SHP77 (cell line): Measurements from ENCODE around the gene ASAP2.
A peak's percentile ranks its signal among the peaks of the same experiment; 100 is the strongest.
"Not testable (repeated sequence)": the region's sequence is repeated elsewhere in the genome, so short reads cannot be mapped to it uniquely, and the experiment has no call there.

Experiments
- DNase-seq, 2 experiments: peaks; one replicate each; lab custom pipeline; 2025; lab: John Stamatoyannopoulos, UW

Gene ASAP2

DNA sequence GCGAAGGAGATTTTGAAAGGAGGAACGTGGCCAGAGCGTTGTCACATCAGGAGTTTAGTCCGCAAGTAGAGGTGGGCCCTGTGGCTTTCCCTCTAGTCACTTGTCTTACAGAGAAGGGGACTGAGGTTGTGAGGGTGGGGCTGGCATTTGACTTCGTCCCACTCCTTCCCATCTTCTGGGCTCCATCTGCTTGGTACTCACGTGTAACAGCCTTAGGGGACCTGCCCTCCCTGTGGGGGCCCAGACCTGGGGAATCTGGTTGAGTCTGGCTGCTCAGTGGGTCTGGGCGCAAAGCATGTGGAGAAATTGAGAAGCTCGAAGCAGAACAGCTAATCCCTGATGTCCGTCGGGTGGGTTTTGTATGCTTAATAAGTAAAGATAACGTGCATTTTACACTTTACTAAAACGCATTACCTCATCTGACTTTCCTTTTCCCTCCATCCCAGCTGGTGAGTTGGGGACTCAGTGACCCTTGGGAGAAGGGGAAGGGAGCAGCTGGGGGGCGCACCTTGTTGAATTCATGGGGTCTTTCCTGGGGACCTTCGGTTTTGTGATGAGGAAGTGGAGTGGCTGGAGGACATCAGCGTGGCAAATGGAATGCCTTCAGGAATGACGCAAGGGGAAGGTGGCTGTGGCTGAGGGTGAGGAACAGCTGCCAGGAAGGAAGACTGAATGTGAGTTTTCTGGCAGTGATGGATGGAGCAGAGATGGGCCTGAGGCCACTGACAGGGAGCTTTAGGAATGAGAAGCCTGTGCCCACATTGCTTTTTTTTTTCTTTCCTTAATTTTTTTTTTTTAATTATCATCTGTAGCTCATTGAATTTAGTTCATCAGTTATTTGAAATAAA lies 44.8 kb downstream of the ASAP2 start:
- peak; percentile 21 to 42 for DNase-seq

DNA sequence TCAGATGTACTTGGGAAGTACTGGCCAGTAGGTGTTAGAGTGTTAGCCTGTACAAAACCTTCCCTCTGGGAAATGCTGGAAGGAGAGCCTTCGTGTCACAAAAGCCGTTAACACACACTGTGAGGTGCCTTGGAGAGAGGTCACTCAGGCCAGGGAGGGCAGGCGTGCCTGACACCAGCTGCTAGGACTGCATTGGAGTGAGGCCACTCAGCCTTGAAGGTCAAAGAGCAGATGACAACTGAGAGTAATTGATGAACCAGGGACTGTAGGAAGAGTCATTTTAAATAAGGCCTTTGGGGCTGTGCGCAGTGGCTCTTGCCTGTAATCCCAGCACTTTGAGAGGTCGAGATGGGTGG lies 45.4 kb downstream of the ASAP2 start:
- DNase-seq, result peak; percentile 31 to 37

DNA sequence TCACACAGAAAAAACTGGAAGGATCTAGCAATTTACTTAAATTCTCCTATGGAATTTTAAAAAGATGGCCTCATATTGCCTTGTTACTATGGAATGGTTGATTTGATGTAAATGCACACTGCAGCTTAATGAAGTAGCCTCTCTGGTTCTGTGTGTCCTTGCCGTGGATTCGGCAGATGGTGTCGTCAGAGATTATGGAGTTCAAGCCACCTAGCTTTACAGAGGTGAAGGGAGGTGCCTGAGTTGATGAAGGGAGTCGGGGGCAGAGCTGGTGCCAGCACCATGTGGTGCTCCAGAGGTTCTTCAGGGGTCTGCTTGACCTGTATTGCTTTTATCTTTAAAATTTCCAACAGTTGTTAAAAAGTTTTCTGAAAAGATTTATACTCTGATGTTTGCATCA lies 48.8 kb downstream of the ASAP2 start:
- no peak for DNase-seq

DNA sequence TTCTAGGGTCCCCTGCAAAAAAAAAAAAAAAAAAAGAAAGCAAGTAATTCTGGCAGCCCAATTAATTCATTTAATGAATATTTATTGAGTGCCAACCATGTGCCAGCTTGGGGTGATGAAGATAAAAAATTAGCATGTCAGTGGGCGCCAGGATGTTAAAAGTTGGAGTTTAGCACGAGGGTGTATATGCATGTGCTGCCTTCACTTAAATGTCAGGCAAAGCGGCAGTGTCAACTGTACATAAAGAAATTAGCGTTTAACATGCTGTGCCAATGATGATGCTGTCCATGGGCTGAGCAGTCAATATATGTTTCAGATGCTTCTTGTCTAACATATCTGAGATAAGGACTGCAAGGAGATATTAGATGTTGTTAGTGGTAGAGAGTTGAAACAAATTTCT lies 49.5 kb downstream of the ASAP2 start:
- no peak for DNase-seq

DNA sequence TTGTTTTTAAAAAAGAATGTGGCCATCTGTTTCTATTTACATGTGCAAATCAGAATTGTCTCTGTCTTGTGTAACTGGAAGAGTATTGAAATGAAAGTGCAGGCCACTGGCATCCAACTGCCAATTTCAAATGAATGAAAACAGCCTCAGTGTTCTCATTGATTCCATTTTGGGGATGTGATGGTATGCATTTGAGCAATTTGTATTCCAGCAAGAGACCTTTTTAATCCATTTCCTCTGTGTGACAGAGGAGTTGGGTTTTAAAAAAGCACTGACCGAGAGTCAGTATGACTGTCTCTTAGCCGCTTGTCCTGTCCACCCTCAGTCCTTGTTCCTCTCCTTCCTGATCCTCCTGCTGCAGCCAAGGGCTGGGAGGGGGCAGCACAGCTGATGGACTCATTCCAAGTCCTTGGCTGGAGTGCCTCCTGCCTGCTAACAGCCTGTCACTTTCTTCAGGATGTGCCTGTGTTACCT lies 50.0 kb downstream of the ASAP2 start:
- DNase-seq, result no peak

DNA sequence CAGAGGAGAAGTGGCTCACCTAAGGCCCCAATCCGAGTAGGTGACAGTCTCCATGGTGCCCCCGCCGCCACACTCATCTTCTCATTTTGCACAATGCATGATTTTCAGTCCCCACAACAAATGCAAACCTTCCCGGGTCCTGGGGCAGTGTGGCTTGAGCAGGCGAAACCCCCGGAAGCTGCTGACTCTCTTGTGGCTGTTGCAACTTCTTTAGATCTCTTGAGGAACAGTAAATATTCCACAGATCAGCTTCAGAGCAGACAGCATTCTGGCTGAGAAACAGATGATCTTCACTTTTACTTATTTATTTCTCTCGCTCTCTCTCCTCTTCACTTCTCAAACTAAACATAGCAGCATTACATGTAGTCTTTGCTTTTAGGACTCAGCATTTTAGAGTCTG lies 51.9 kb downstream of the ASAP2 start:
- no peak for DNase-seq

DNA sequence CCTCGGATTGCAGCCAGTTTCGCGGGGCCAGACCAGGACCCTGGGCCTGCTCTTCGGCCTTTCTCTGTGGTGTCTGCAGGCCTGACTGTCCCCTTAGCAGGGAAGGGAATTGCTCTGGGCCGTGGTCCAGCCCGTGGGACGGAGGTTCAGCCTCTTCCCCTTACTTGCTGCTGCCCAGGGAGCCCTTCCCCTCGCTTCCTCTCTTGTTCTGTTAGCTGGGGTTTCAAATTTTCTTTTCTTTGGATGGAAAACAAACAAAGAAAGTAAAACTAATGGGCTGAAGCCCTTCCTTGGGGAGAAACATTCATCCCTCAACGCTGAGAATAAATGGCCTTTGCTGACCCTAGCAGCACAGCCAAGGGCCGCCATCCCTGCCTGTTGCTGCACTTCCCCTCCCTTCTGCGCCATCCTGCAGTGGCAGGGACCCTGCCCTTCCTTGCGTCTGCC lies 52.4 kb downstream of the ASAP2 start:
- DNase-seq, result no peak

DNA sequence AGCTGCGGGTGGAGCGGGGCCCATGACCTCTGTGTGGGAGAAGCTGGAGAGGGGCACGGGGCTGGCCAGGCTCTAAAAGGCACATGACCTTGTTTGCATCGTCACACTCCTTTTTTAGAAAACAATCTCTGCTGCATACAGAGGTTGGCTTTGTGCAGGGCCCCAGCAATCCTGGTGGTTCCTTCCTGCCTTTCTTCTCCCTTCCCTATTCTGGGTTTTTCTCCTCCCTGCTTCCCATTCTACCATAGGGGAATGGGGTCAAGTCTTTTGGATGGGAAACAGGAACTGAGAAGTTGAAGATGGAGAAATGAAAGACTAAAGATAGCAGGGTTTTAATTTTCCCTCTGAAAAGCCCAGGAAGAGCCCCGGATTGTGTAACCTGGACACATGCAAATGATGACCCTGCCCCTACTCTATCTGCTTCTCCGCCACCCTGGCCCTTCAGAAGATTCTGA lies 53.9 kb downstream of the ASAP2 start:
- no peak for DNase-seq

DNA sequence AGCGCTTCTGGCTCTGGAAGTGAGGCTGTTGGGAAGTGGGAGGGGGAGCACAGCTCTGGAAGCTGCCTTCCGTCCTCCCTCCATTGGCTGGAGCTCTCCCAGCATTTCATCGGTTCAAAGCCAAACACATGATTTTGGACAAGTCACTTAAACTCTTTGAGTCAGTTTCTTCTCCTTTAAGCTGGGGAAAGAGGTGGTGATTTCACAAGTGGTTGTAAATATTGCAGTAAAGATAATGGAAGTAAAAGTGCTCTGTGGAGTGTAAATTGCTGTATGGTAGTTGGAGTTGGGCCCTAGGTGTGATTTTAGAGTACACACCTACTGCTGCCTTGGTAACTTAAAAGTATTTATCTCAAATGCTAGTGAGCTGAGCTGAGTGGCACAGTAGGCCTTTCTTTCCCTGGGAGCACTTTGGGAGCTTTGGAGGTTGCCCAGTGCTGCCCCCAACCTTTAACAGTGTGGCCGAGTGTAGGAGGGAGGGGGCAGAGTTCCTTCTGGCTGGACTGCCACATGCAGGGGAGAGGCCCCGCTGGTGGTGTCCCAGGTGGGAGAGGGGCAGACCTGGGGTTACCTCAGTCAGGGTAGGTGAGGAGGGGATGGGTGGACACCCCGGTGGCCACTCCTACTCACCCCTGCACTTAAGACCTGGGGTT lies 54.7 kb downstream of the ASAP2 start:
- DNase-seq, result no peak

DNA sequence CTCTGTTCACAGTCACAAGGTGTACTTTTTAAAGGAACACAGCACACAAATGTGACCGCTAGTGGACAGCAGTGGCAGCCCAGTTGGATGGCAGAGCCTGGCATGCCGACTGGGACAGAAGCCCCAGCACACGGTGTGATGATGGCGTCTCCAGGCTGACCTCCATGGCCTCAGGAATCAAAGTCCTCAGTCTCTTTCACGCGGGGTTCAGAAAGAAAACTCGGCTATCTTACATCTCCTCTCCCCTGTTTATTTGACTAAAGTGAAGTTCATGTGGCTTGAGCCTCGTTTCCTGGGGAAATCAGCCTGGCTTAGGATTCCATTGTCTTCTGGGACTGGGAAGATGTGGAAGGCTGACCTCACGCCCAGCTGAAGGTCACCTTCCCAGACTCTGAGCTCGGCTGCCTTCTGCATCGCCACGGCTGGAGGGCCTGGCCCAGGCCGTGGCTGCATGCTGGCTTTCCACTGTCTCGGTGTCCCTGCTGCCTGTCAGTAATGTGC lies 56.1 kb downstream of the ASAP2 start:
- DNase-seq, result no peak

DNA sequence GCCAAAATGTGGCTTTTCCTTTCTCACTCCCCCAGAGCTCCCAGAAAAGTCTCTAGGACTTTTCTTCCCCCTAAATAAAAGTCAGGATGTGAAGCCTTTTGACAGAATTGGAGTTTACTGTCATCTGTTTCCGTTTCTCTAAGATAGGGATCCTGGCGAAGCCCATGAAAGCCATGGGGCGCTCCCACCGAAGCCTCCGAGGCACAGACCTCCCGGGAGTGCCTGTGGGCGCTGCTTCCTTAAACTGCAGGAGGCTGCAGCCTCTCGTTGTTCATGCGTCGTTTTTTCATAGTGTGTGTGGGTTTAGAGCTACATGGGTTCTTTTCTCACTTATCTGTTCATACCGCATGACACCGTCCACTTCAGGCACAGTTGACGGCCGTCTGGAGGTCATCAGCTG lies 56.8 kb downstream of the ASAP2 start:
- no peak for DNase-seq

DNA sequence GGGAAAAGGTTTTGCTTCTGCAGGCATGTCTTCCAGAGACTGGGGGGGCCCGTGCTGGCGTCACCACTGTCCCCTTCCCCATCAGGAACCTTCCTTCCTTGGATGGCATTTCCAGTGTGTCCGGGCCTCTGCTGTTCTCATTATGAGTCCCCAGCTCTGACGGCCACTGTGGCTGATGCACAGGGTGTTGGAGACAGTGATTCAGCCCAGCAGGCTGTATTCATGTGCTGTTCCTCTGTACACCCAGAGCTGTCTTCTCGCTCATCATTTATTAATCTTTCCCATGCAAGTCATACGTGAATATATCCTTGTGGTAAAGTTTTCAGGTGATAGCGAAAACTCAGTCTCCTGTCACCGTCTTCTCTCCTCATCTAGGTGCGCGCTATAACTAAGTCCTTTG lies 57.7 kb downstream of the ASAP2 start:
- no peak for DNase-seq

DNA sequence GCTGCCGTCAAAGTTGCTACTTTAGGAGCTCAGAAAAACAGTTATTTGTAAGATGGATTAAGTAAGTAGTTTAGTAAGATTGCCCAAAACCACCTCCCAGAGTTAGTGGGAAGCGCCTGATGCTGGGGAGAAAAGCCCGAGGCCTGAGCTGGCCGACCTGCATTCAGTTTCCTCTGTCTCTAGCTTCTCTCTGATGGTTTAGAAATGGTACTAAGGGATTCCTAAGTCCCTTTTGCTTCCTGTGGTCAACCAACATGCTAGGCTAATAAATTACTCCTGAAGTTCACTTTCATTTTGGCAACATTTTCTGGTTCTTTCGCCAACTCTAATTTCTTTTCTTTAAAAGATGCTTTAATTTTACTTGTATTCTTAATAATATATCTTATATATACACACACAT lies 60.1 kb downstream of the ASAP2 start:
- DNase-seq, result no peak

DNA sequence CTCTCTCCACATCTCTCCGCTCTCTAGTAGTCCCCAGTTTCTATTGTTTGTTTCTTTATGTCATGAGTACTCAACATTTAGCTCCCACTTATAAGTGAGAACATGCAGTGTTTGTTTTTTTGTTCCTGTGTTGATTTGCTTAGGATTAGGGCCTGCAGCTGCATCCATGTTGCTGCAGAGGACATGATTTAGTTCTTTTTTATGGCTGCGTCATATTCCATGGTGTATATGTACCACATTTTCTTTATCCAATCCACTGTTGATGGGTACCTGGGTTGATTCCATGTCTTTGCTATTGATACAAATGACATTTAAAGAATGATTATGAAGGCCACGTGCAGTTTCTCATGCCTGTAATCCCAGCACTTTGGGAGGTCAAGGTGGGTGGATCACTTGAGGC lies 60.7 kb downstream of the ASAP2 start:
- not testable (repeated sequence) for DNase-seq

DNA sequence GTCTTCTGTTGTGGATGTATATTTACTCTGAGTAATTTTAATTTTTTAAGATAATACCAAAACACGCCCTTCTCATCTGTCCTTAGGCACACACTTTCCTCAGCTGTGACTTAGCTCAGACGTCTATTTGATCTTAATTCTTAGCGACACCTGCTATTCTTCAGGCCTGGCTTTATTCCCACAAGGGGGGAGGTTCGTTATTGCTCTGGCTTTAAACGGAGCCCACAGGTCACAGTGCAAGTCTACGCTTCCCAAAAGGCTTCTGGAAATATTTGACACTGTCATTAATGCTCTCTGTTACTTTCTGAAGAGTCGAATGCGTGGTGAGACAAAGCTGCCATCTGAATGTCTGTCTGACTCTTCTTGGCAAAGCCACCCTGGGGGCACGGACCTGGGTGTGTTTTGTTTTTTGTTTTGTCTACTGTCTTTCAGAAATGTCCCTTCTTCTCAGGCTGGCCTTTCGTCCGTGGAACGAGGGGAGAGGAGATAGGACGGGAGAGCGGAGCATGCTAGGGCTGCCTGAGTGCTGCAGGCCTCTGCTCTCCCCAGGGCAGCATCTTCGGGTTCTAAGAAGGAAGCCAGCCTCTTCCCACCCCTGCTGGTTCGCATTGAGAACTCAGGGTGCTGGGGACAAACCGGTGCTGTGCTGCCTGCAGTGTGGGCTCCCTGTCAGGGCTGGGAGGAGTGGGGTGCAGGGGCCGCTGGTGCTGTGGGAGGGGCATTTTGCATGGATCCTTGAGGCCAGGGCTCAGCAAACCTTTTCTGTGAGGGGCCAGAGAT lies 61.9 kb downstream of the ASAP2 start:
- DNase-seq, result no peak

DNA sequence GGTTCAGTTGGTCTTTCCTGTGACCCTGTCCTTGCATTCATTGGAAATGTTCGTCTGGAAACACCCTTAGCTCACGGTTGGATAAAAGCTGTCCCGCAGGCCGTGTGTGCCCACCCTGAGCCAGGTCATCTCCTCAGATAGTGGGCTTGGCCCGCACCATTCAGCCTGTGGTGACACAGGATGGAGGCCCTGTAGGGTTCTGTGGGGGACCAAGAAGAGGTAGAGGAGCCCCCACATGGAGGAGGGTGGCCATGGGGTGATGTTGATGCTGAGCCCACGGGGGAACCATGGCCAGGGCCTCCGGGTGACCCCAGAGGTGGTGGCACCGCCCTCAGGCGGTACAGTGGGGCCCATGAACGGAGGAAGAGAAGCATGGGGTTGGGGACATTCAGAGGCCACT lies 62.7 kb downstream of the ASAP2 start:
- DNase-seq, result no peak

DNA sequence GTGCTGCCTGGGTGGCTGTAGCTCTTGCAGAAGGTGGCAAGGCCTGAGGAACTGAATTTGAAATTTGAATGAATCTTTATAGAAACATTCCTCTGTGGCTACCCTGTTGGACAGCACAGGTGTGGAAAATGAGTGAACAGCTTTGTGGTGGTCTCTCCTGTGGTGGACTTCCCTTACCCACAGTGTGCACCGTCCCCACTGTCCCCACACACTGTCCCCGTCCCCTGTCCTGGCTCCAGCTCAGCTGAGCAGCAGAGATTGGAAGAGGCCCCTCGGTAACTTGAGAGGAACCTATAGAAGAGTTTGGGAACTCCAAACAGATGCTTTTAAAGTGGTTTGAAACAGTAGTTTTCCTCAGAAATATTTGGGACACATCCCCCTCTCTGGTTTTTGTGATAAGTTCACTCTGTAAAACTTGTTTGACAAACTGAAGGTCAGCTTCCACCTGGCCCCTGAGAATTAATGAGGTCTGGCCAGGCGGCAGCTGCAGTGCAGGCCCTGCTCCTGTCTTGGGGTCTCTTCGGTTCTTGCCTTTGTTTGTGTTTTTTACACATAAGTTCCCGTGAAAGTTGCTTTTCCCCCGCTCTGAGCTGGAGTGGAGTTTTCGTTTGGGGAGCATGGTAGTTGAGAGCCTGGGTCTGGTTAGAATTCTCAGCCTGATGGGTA lies 63.2 kb downstream of the ASAP2 start:
- no peak for DNase-seq

DNA sequence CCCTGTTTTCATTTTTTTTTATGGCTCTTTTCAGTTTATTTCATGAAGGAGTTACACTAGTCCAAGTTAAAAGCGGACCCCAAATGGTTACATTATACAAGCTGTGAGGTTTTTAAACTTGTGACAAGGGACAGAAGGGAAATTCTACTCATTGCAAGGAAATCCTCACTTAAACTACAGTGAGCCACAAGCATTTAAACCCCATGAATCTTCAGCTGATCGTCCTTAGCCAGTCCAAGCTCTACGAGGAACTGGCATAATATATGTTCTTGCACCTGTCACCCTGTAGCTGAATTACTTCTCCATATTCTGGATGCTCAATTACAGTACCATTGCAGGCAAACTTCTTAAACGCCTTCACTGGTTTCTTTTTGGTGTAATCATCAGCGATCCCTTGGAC lies 64.5 kb downstream of the ASAP2 start:
- no peak for DNase-seq

DNA sequence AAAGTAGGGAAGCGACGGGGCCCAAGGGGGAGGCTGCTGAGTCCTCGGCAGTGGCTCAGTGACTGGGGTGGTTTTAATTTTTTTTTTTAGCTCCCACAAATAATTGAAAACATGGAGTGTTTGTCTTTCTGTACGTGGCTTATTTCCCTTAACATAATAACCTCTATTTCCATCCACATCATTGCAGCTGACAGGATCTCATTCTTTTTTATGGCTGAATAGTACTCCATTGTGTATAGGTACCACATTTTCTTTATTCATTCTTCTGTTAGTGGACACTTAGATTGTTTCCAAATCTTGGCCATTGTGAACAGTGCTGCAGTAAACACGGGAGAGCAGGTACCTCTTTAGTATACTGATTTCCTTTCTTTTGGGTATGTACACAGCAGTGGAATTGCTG lies 65.1 kb downstream of the ASAP2 start:
- DNase-seq, result no peak

DNA sequence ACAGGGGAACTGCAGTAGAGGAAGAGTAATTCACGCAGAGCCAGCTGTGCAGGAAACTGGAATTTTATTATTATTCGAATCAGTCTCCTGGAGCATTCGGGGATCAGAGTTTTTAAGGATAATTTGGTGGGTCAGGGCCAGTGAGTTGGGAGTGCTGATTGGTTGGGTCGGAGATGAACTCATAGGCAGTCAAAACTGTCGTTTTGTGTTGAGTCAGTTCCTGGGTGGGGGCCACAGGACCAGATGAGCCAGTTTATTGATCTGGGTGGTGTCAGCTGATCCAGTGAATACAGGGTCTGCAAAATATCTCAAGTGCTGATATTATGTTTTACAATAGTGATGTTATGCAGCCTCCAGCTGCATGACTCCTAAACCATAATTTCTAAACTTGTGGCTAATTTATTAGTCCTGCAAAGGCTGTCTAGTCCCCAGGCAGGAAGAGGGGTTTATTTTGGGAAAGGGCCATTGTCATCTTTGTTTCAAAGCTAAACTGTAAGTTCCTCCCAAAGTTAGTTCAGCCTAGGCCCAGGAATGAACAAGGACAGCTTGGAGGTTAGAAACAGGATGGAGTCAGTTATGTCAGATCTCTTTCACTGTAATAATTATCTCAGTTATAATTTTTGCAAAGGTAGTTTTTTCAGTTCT lies 67.0 kb downstream of the ASAP2 start:
- DNase-seq, result no peak

DNA sequence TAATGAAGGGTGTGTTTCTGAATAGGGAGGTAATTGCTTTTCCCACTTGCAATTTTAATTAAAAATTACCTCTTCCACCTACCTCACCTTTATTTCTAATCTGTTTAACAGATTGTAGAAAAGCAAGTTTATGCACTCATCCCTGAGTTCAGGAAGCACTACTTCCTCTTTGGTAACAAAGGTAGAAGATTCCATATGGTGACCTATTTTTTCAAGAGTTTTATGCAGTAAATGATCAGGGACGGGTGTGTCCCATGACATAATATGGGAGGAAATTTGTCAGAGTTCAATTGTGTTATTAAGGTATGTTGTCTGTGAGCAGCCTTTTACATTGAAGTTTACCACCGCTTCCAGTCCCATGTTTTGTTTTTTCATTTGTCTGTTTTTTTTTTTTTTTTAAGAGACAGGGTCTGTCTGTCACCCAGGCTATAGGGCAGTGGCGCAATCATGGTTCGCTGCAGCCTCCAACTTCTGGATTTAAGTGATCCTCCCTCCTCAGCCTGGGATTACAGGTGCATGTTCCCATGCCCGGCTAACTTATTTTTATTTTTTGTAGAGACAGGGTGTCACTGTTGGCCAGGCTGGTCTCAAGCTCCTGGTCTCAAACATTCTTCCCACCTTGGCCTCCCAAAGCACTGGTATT lies 68.2 kb downstream of the ASAP2 start:
- no peak for DNase-seq
